MCF 10A (cell line): ENCODE measurements around the gene RNU7-1. TPM values are rescaled to one million over a fixed set of nuclear protein-coding genes. Genes with fewer than 3 reads are reported as not detected.
A peak's percentile ranks its signal among the peaks of the same experiment; 100 is the strongest.

Experiments
- BruUV-seq: library from RNA; stranded (reverse); fragments of 400-500 nt; replicated peaks from 2 replicates; lab custom pipeline; 2021; lab: Mats Ljungman, UMichigan
- CTCF ChIA-PET: fragments of 300-600 bp; sonication (Branson Sonifier 250); formaldehyde crosslinking; extraction: SDS; loops from one replicate; lab custom pipeline; 2021; ENCODE audit warnings: antibody characterized with exemption, inconsistent platforms; lab: Yijun Ruan, JAX
- POLR2A ChIA-PET: fragments of 300-600, 350-650 bp; sonication (Branson Sonifier 250); formaldehyde crosslinking; extraction: SDS; loops from one replicate; lab custom pipeline; 2020; ENCODE audit warnings: antibody characterized with exemption, inconsistent platforms; lab: Yijun Ruan, JAX
- DNase-seq: peaks from one replicate; pipeline ENCODE4 v3.0.0-alpha.2; 2018; ENCODE audit not compliant: unreplicated experiment
- H3K27ac Mint-ChIP-seq: one replicate; pipeline ENCODE4 v1.8.0; 2022; ENCODE audit warnings: mild to moderate bottlenecking, low read depth, mixed read lengths; ENCODE audit not compliant: unreplicated experiment
- H3K27me3 Mint-ChIP-seq: one replicate; pipeline ENCODE4 v1.8.0; 2022; ENCODE audit warnings: mixed read lengths; ENCODE audit not compliant: insufficient read depth, unreplicated experiment
- H3K36me3 Mint-ChIP-seq: one replicate; pipeline ENCODE4 v1.8.0; 2022; ENCODE audit warnings: mild to moderate bottlenecking, moderate library complexity, mixed read lengths; ENCODE audit not compliant: insufficient read depth, unreplicated experiment
- H3K4me1 Mint-ChIP-seq: one replicate; pipeline ENCODE4 v1.8.0; 2022; ENCODE audit warnings: mixed read lengths; ENCODE audit not compliant: insufficient read depth, unreplicated experiment
- H3K4me3 Mint-ChIP-seq: one replicate; pipeline ENCODE4 v1.8.0; 2022; ENCODE audit warnings: mild to moderate bottlenecking, moderate library complexity, mixed read lengths; ENCODE audit not compliant: unreplicated experiment
- H3K9me3 Mint-ChIP-seq: one replicate; pipeline ENCODE4 v1.8.0; 2022; ENCODE audit warnings: mixed read lengths; ENCODE audit not compliant: unreplicated experiment
- CTCF ChIP-seq: fragments of 200-600 bp; IDR thresholded peaks from one replicate; pipeline ENCODE4 v1.8.0; 2022; ENCODE audit warnings: antibody characterized with exemption, mild to moderate bottlenecking; ENCODE audit not compliant: unreplicated experiment
- intact Hi-C: fragments of 100-400 bp; cut with micrococcal nuclease; formaldehyde crosslinking; loops from 2 replicates; pipeline ENCODE4 v1.14.1; 2022
- total RNA-seq: library from RNA; stranded (reverse); gene quantifications from 2 replicates; pipeline ENCODE4 v1.2.3, GENCODE V29; 2022

RNU7-1 gene
- total RNA-seq, 1 experiment from 2014 or later, result not detected

- Mint-ChIP-seq H3K4me3 (peak overlapping the region; percentile 85), H3K36me3 (peaks cover 43% of the 10 kb centered on the region), H3K27me3 (no peaks in the 10 kb centered on the region), H3K4me1 (peaks cover 32% of the 10 kb centered on the region), H3K27ac (no peak overlapping the region), H3K9me3 (no peaks in the 10 kb centered on the region)
- no peak for DNase-seq
- POLR2A ChIA-PET, result interaction anchor here (0.6 to 6.8 kb wide), 15 partner anchors 11 to 513 kb away, joined by 3 to 495 read pairs (median 40); partner anchors contain the start of genes ATN1, C1RL, EMG1 and LPCAT3
- no peak for TF ChIP-seq CTCF
- intact Hi-C loops, result no loop called here
- no TSS peak for BruUV-seq
- CTCF ChIA-PET, result interaction anchor here (0.6 to 5.5 kb wide), 18 partner anchors 9 to 743 kb away, joined by 3 to 160 read pairs (median 4); partner anchors contain the start of genes C1RL, LPCAT3 and MLF2
Observed at GRCh38 chr12:6946920-6947374, 3.3 kb downstream of the RNU7-1 start.

- Mint-ChIP-seq H3K36me3 (peaks cover 36% of the 10 kb centered on the region), H3K27ac (peak overlapping the region; percentile 33), H3K4me3 (no peak overlapping the region), H3K4me1 (peaks cover 32% of the 10 kb centered on the region), H3K27me3 (no peaks in the 10 kb centered on the region), H3K9me3 (no peaks in the 10 kb centered on the region)
- intact Hi-C loops, result no loop called here
- no peak for TF ChIP-seq CTCF
- DNase-seq, result no peak
- ChIA-PET CTCF (interaction anchor here (0.6 to 5.5 kb wide), 12 partner anchors 9 to 524 kb away, joined by 3 to 160 read pairs (median 4); partner anchors contain the start of gene C1RL), POLR2A (interaction anchor here (0.8 to 6.8 kb wide), 5 partner anchors 16 to 75 kb away, joined by 3 to 495 read pairs (median 52); partner anchors contain the start of genes EMG1, LPCAT3, PHB2 and SPSB2)
- BruUV-seq, result no TSS peak
Observed at GRCh38 chr12:6947615-6948014, 4.0 kb downstream of the RNU7-1 start.

- no peak for DNase-seq
- Mint-ChIP-seq H3K4me3 (no peak overlapping the region), H3K27ac (no peak overlapping the region), H3K36me3 (peaks cover 22% of the 10 kb centered on the region), H3K27me3 (no peaks in the 10 kb centered on the region), H3K4me1 (peaks cover 32% of the 10 kb centered on the region), H3K9me3 (no peaks in the 10 kb centered on the region)
- no TSS peak for BruUV-seq
- TF ChIP-seq CTCF, result no peak
- POLR2A ChIA-PET, result interaction anchor here (0.5 to 2.2 kb wide), 2 partner anchors 12 to 266 kb away, joined by 3 to 12 read pairs; no protein-coding TSS in a partner anchor
- intact Hi-C loops, result no loop called here
- CTCF ChIA-PET, result interaction anchor here (0.6 to 3.1 kb wide), 6 partner anchors 12 to 261 kb away, joined by 3 to 12 read pairs (median 3); no protein-coding TSS in a partner anchor
Observed at GRCh38 chr12:6948873-6949594, 5.4 kb downstream of the RNU7-1 start.

- peaks cover 8% of the 10 kb centered on the region for H3K36me3 Mint-ChIP-seq
- H3K27ac Mint-ChIP-seq, result no peak overlapping the region
- H3K9me3 Mint-ChIP-seq, result no peaks in the 10 kb centered on the region
- no TSS peak for BruUV-seq
- H3K4me3 Mint-ChIP-seq, result no peak overlapping the region
- ChIA-PET CTCF (interaction anchor here (0.6 to 3.1 kb wide), 3 partner anchors 14 to 103 kb away, joined by 3 to 12 read pairs (median 3); no protein-coding TSS in a partner anchor), POLR2A (interaction anchor here (2.2 kb wide), 1 partner anchor 11 kb away, joined by 12 read pairs; no protein-coding TSS in a partner anchor)
- intact Hi-C loops, result no loop called here
- no peak for DNase-seq
- peaks cover 29% of the 10 kb centered on the region for H3K4me1 Mint-ChIP-seq
- no peaks in the 10 kb centered on the region for H3K27me3 Mint-ChIP-seq
- no peak for TF ChIP-seq CTCF
Observed at GRCh38 chr12:6950401-6950801, 6.8 kb downstream of the RNU7-1 start.
